ENCODE results near the gene APOL1. TPM values are rescaled to one million over a fixed set of nuclear protein-coding genes. Genes with fewer than 3 reads are reported as not detected.

APOL1 gene
- total and polyA plus RNA-seq, 2 of the 4 experiments (the other 2 are of a cell fraction), result 0.36 to 0.77 TPM

- in situ Hi-C loops (cut with MboI; ENCODE audit: low sequenced_read_pairs) (no loop called here), dilution Hi-C loops (cut with HindIII; ENCODE audit: low sequenced_read_pairs, unreplicated experiment) (no loop called here)
- TF ChIP-seq BHLHE40 (IDR thresholded peaks at IDR 0.05; ENCODE audit: low read depth, low read length), result no peak
- TF ChIP-seq NFE2L2 (IDR thresholded peaks at IDR 0.05; ENCODE audit: low read depth, low read length), result no peak
- no peak for TF ChIP-seq MAFK (IDR thresholded peaks at IDR 0.05; ENCODE audit: low read depth, low read length)
- TF ChIP-seq MAZ (IDR thresholded peaks at IDR 0.05; ENCODE audit: borderline replicate concordance, low read depth, low read length), result peak; percentile 44; the same call in 1 of the 2 replicates
- no peak for TF ChIP-seq MXI1 (IDR thresholded peaks at IDR 0.05; ENCODE audit: borderline replicate concordance, low read depth, low read length)
- TF ChIP-seq ELK1 (IDR thresholded peaks at IDR 0.05; ENCODE audit: borderline replicate concordance, low read depth, low read length), result no peak
- no peak for TF ChIP-seq RFX5 (IDR thresholded peaks at IDR 0.05; ENCODE audit: low read depth, low read length)
- TF ChIP-seq, protein P1, sequence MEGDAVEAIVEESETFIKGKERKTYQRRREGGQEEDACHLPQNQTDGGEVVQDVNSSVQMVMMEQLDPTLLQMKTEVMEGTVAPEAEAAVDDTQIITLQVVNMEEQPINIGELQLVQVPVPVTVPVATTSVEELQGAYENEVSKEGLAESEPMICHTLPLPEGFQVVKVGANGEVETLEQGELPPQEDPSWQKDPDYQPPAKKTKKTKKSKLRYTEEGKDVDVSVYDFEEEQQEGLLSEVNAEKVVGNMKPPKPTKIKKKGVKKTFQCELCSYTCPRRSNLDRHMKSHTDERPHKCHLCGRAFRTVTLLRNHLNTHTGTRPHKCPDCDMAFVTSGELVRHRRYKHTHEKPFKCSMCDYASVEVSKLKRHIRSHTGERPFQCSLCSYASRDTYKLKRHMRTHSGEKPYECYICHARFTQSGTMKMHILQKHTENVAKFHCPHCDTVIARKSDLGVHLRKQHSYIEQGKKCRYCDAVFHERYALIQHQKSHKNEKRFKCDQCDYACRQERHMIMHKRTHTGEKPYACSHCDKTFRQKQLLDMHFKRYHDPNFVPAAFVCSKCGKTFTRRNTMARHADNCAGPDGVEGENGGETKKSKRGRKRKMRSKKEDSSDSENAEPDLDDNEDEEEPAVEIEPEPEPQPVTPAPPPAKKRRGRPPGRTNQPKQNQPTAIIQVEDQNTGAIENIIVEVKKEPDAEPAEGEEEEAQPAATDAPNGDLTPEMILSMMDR (conservative IDR thresholded peaks at IDR 0.05; ENCODE audit: low read depth, low read length), result peak; percentile 63
- no peak for TF ChIP-seq FOS (IDR thresholded peaks at IDR 0.05; ENCODE audit: low read depth, low read length)
- TF ChIP-seq RCOR1 (IDR thresholded peaks at IDR 0.05; ENCODE audit: insufficient replicate concordance, low read length), result no peak
- no peak for TF ChIP-seq CHD1 (IDR thresholded peaks at IDR 0.05; ENCODE audit: low read depth, low read length)
- no peak for TF ChIP-seq CEBPB (IDR thresholded peaks at IDR 0.05; ENCODE audit: low read depth, low read length)
- TF ChIP-seq POLR2A (IDR thresholded peaks at IDR 0.05; ENCODE audit: low read depth, low read length), result peak; percentile 38; the same call in 1 of the 2 replicates
- TF ChIP-seq RAD21 (IDR thresholded peaks at IDR 0.05; ENCODE audit: low read length), result peak; percentile 37
Observed at GRCh38 chr22:36277482-36278291, 24.8 kb downstream of the APOL1 start.

More at GRCh38 chr22:36277482-36278291, 24.8 kb downstream of the APOL1 start:
- H3K9me1 ChIP-seq (ENCODE audit: insufficient read depth, low read length), result 0 out of 2 replicates have a peak, but pooled peaks cover 5% of the 10 kb centered on the region
- POLR2A ChIA-PET (ENCODE audit: unreplicated experiment), result interaction anchor here (0.6 kb wide), 1 partner anchor 12 kb away, joined by 4 read pairs; no protein-coding TSS in a partner anchor
- no TSS peak for BruUV-seq (replicated peaks)
- no peak overlapping the region for H2AK5ac ChIP-seq (ENCODE audit: low read depth, low read length)
- CTCF ChIA-PET, result interaction anchor here (0.6 kb wide), 1 partner anchor 716 kb away, joined by 4 read pairs; no protein-coding TSS in a partner anchor
- H3K36me3 ChIP-seq (ENCODE audit: control insufficient read depth, insufficient read depth, low read length), result peaks cover 36% of the 10 kb centered on the region
- H3K9ac ChIP-seq (ENCODE audit: low read depth, low read length), result no peak overlapping the region
- peaks cover 50% of the 10 kb centered on the region for H4K20me1 ChIP-seq (ENCODE audit: insufficient read depth, low read length)
- no peak overlapping the region for H3K27ac ChIP-seq (ENCODE audit: insufficient read depth, low read length)
- H2AK9ac ChIP-seq (replicated peaks; ENCODE audit: low read depth, low read length, poor library complexity), result no peak overlapping the region
- H4K5ac ChIP-seq (ENCODE audit: low read depth, low read length), result no peak overlapping the region
- peaks cover 6 to 23% of the 10 kb centered on the region in 2 experiments for H3K79me1 ChIP-seq (ENCODE audit: low read depth in 1 of 2, low read length in 2 of 2)
- ATAC-seq (ENCODE audit: low read depth), result peak; percentile 74
- H2BK20ac ChIP-seq (ENCODE audit: low read depth, low read length), result no peak overlapping the region
- H2BK5ac ChIP-seq (ENCODE audit: low read depth, low read length, poor library complexity, severe bottlenecking), result no peak overlapping the region
- no peak overlapping the region for H3K4ac ChIP-seq (ENCODE audit: low read depth, low read length)
- H3K4me1 ChIP-seq (ENCODE audit: control insufficient read depth, insufficient read depth, low read length), result no peaks in the 10 kb centered on the region
- H4K8ac ChIP-seq (ENCODE audit: low read depth in 2 of 2, low read length in 2 of 2), result no peak overlapping the region; a peak in 1 of 4 replicates
- H2BK120ac ChIP-seq (ENCODE audit: low read depth, low read length), result no peak overlapping the region
- H3K23ac ChIP-seq (ENCODE audit: low read depth, low read length), result no peak overlapping the region
- no peak overlapping the region for H4K91ac ChIP-seq (ENCODE audit: insufficient read depth, low read depth, low read length)
- no peak overlapping the region for H3K14ac ChIP-seq (replicated peaks; ENCODE audit: low read depth, low read length)
- H3K4me2 ChIP-seq (ENCODE audit: low read depth, low read length), result no peak overlapping the region
- H3K56ac ChIP-seq (ENCODE audit: extremely low read depth, insufficient read depth, low read length), result no peak overlapping the region
- 20% methylated on average over 7 of the region's 18 CpGs; no CpG with 5 or more reads in 1 of the 2 experiments for WGBS, 2 experiments (ENCODE audit: extremely low coverage in 2 of 2, insufficient read length in 1 of 2)
- no peak overlapping the region for H2BK15ac ChIP-seq (ENCODE audit: low read depth, low read length)
- peak overlapping the region; percentile 12 for H2AFZ ChIP-seq (replicated peaks; ENCODE audit: low read length, poor library complexity)
- no peak overlapping the region for H3K4me3 ChIP-seq (ENCODE audit: insufficient read depth, low read depth, low read length)
- H3K27me3 ChIP-seq (ENCODE audit: control insufficient read depth, insufficient read depth, low read length), result no peaks in the 10 kb centered on the region
- DNase-seq, result peak; percentile 56
- intact Hi-C loops (cut with micrococcal nuclease), result loop anchor here (2.0 to 5.0 kb wide), 3 partner anchors 40 to 130 kb away; partner anchors contain the start of gene APOL2
- no peak overlapping the region for H3K18ac ChIP-seq (ENCODE audit: low read depth, low read length)
- peaks cover 3% of the 10 kb centered on the region; the same call in 1 of the 2 replicates for H3K9me3 ChIP-seq (ENCODE audit: control insufficient read depth, insufficient read depth, low read length)

Measured in IMR-90 (cell line).